GM12878 (cell line): ENCODE results near the gene RAD51B. TPM values are rescaled to one million over a fixed set of nuclear protein-coding genes. Genes with fewer than 3 reads are reported as not detected.

Source experiments
- ATF7 ChIP-seq: fragments of 450-650 bp; IDR thresholded peaks from 2 replicates; pipeline ENCODE4 v1.6.1; 2016; ENCODE audit warnings: low read depth, mild to moderate bottlenecking
- CBFB ChIP-seq: IDR thresholded peaks from 2 replicates; pipeline ENCODE4 v1.6.1; 2016; ENCODE audit warnings: antibody characterized with exemption, low read depth
- CREM ChIP-seq: IDR thresholded peaks from 2 replicates; pipeline ENCODE4 v1.6.1; 2014; ENCODE audit warnings: antibody characterized with exemption, low read depth
- DPF2 ChIP-seq: fragments of 450-650 bp; IDR thresholded peaks from 2 replicates; pipeline ENCODE4 v1.6.1; 2017; ENCODE audit warnings: mild to moderate bottlenecking
- E4F1 ChIP-seq: fragments of 450-650 bp; IDR thresholded peaks from 2 replicates; pipeline ENCODE4 v1.6.1; 2018; ENCODE audit warnings: borderline replicate concordance, mild to moderate bottlenecking; ENCODE audit not compliant: partially characterized antibody
- EED ChIP-seq: sonication (generic); IDR thresholded peaks from 2 replicates; pipeline ENCODE4 v1.6.1; 2016; ENCODE audit warnings: antibody characterized with exemption, low read depth
- ELK1 ChIP-seq: IDR thresholded peaks from 2 replicates; pipeline ENCODE4 v1.6.1; 2012; ENCODE audit warnings: low read depth, low read length, improper control_type of control experiment
- FOS ChIP-seq: IDR thresholded peaks from 3 replicates; pipeline ENCODE4 v1.6.1; 2011; ENCODE audit warnings: borderline replicate concordance; ENCODE audit not compliant: insufficient read length; ENCODE audit errors: extremely low read depth
- FOXM1 ChIP-seq: IDR thresholded peaks from 2 replicates; pipeline ENCODE4 v1.6.1; 2012; ENCODE audit warnings: low read depth, mild to moderate bottlenecking, inconsistent platforms, low read length, moderate library complexity
- HDGF ChIP-seq: fragments of 450-650 bp; IDR thresholded peaks from 2 replicates; pipeline ENCODE4 v1.6.1; 2016; ENCODE audit warnings: antibody characterized with exemption
- IKZF1 ChIP-seq: fragments of 450-650 bp; conservative IDR thresholded peaks from 2 replicates; pipeline ENCODE4 v1.6.1; 2017; ENCODE audit warnings: antibody characterized with exemption, mild to moderate bottlenecking
- IRF3 ChIP-seq: fragments of 450-650 bp; IDR thresholded peaks from 2 replicates; pipeline ENCODE4 v1.6.1; 2014; ENCODE audit warnings: mild to moderate bottlenecking
- MTA3 ChIP-seq: IDR thresholded peaks from 2 replicates; pipeline ENCODE4 v1.6.1; 2012; ENCODE audit warnings: low read length, inconsistent platforms, borderline replicate concordance
- NBN ChIP-seq: fragments of 450-650 bp; IDR thresholded peaks from 2 replicates; pipeline ENCODE4 v1.6.1; 2016
- NR2C1 ChIP-seq: fragments of 450-650 bp; IDR thresholded peaks from 2 replicates; pipeline ENCODE4 v1.6.1; 2017; ENCODE audit warnings: antibody characterized with exemption, mild to moderate bottlenecking, moderate library complexity
- PAX5 ChIP-seq: IDR thresholded peaks from 2 replicates; pipeline ENCODE4 v1.6.1; 2011; ENCODE audit warnings: low read depth, low read length, borderline replicate concordance
- RAD21 ChIP-seq: IDR thresholded peaks from 2 replicates; pipeline ENCODE4 v1.6.1; 2011; ENCODE audit warnings: mild to moderate bottlenecking, low read depth, low read length, moderate library complexity; ENCODE audit not compliant: insufficient read depth
- STAT3 ChIP-seq: IDR thresholded peaks from 2 replicates; pipeline ENCODE4 v1.6.1; 2011; ENCODE audit warnings: low read depth, low read length, improper control_type of control experiment
- TCF12 ChIP-seq: IDR thresholded peaks from 2 replicates; pipeline ENCODE4 v1.6.1; 2011; ENCODE audit warnings: low read depth, mild to moderate bottlenecking, low read length
- ZNF24 ChIP-seq: fragments of 450-650 bp; IDR thresholded peaks from 2 replicates; pipeline ENCODE4 v1.6.1; 2017; ENCODE audit warnings: antibody characterized with exemption, mild to moderate bottlenecking
- ZNF274 ChIP-seq: IDR thresholded peaks from one replicate; pipeline ENCODE4 v1.8.0; 2011; ENCODE audit not compliant: insufficient read length, insufficient read depth
- polyA plus RNA-seq, 11 experiments: library from polyadenylated mRNA; depleted of rRNA in 4 of 11; unstranded in 6 of 11; stranded (reverse) in 5 of 11; fragments of >200 nt; fragmentation: Nextera tagmentation in 4 of 11; fragmentation: Illumina TruSeq in 1 of 11; extraction: Ambion mirVana in 4 of 11; extraction: Trizol in 1 of 11; gene quantifications; 1 replicate in 1 of 11; 2 replicates in 10 of 11; pipeline versions ENCODE4 v1.2.1 to v1.2.3, GENCODE V29; 2011 to 2016; ENCODE audit warnings: inconsistent platforms in 2 of 11, missing spikeins in 2 of 11, low read depth in 1 of 11
- total RNA-seq, 4 experiments: library from RNA; depleted of rRNA in 3 of 4; stranded (reverse); fragments of >200 nt in 3 of 4; fragmentation: Illumina TruSeq in 1 of 4; extraction: Trizol in 1 of 4; gene quantifications; 2 replicates each; pipeline versions ENCODE4 v1.2.1 to v1.2.3, GENCODE V29; 2013 to 2021
- TF ChIP-seq, protein P1 (sequence below): fragments of 450-650 bp; IDR thresholded peaks from 2 replicates; pipeline ENCODE4 v1.6.1; 2017; ENCODE audit warnings: low read depth, mild to moderate bottlenecking, moderate library complexity
- TF ChIP-seq, protein P2 (sequence below): IDR thresholded peaks from 2 replicates; pipeline ENCODE4 v1.6.1; 2012; ENCODE audit warnings: low read length, inconsistent platforms

The RAD51B gene
- total and polyA plus RNA-seq, 10 of the 15 experiments (the other 5 are each of a cell fraction or from before 2014, with no cell fraction given) = 9.8 to 26.8 (median 21.3) TPM

DNA sequence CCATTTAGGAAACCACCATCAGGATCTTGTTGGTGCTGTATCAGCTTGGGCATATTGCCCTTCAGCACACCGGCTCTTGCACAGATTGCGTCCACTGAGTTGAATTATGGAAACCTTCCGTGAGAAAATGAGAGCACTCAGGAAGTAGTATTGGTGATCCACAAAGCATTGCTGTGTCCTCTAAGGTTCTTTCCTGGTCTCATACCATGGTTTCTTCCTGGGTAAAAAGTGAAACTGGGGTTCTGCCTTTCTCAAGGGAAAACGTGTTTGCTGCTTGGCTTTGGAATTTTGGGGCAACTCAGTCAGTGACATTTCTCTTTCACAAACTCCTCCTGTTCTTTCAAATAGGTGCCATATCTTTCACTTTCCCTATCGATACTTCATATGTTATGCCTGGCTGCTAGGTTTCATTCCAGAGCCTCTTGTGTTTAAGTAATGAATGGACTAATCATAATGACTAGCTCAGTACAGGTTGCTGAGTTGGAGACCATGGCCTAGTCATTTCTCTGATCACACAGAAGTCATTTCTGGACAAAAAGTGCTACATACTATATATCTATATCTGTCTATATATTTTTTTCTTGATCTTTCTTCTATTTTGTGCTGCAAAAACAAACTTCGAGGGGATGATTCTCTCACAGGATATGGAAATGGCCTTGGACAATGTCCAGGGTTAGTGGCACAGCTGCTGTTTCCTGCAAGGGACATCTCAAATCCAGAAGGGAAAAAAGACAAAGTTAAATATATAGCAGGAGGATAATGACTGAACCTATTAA is 549.9 kb downstream of the RAD51B start (continued):
- TF ChIP-seq, protein P1, sequence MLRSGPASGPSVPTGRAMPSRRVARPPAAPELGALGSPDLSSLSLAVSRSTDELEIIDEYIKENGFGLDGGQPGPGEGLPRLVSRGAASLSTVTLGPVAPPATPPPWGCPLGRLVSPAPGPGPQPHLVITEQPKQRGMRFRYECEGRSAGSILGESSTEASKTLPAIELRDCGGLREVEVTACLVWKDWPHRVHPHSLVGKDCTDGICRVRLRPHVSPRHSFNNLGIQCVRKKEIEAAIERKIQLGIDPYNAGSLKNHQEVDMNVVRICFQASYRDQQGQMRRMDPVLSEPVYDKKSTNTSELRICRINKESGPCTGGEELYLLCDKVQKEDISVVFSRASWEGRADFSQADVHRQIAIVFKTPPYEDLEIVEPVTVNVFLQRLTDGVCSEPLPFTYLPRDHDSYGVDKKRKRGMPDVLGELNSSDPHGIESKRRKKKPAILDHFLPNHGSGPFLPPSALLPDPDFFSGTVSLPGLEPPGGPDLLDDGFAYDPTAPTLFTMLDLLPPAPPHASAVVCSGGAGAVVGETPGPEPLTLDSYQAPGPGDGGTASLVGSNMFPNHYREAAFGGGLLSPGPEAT = peak; percentile 49; the same call in 1 of the 2 replicates
- TF ChIP-seq HDGF = peak; percentile 55; the same call in 1 of the 2 replicates
- TF ChIP-seq NBN = peak; percentile 67
- TF ChIP-seq NR2C1 = no peak
- TF ChIP-seq MTA3 = peak; percentile 40; the same call in 1 of the 2 replicates
- no peak for TF ChIP-seq STAT3
- TF ChIP-seq DPF2 = peak; percentile 53; the same call in 1 of the 2 replicates
- TF ChIP-seq IRF3 = no peak
- TF ChIP-seq FOS = no peak
- TF ChIP-seq RAD21 = 0 out of 2 replicates have a peak, but pooled peaks have one; percentile 20
- no peak for TF ChIP-seq PAX5
- TF ChIP-seq TCF12 = no peak
- TF ChIP-seq ELK1 = no peak
- TF ChIP-seq E4F1 = no peak
- TF ChIP-seq, protein P2, sequence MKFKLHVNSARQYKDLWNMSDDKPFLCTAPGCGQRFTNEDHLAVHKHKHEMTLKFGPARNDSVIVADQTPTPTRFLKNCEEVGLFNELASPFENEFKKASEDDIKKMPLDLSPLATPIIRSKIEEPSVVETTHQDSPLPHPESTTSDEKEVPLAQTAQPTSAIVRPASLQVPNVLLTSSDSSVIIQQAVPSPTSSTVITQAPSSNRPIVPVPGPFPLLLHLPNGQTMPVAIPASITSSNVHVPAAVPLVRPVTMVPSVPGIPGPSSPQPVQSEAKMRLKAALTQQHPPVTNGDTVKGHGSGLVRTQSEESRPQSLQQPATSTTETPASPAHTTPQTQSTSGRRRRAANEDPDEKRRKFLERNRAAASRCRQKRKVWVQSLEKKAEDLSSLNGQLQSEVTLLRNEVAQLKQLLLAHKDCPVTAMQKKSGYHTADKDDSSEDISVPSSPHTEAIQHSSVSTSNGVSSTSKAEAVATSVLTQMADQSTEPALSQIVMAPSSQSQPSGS = peak; percentile 61
- peak; percentile 43; the same call in 1 of the 2 replicates for TF ChIP-seq ATF7
- no peak for TF ChIP-seq CBFB
- no peak; the same call in 1 of the 2 replicates for TF ChIP-seq FOXM1
- no peak for TF ChIP-seq ZNF274
- no peak for TF ChIP-seq ZNF24
- TF ChIP-seq CREM = no peak; the same call in 1 of the 2 replicates
- peak; percentile 87 for TF ChIP-seq EED
- peak; percentile 81 for TF ChIP-seq IKZF1
